SH-SY5Y (cell line): ENCODE measurements around the gene GPR17.
A peak's percentile ranks its signal among the peaks of the same experiment; 100 is the strongest.

Experiments
- GATA2 ChIP-seq: IDR thresholded peaks from 2 replicates; pipeline ENCODE4 v1.6.1; 2011; ENCODE audit warnings: mild to moderate bottlenecking, low read depth, low read length
- GATA3 ChIP-seq: IDR thresholded peaks from 2 replicates; pipeline ENCODE4 v1.6.1; 2011; ENCODE audit warnings: low read depth, mild to moderate bottlenecking, low read length, moderate library complexity

Gene GPR17

DNA sequence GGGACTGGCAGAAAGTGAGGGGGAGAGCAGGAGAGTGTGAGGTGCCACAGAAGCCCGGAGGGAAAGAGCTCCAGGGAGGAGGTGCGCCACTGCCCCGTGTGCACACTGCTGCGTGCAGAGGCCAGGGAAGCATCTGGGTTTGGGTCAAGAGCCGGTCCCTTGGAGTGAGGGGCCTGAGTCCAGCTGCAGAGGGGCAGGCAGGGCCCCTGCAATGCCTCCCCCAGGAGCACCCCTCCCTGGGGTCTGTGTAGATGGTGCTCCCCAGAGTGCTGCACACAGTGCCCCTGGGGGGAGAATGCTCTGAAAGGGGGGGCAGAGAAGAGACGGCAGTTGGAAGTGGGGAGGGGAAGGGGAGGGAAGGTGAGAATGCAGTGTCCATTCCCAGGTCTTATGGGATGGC, 33.0 kb downstream of the GPR17 start:
- TF ChIP-seq GATA3: no peak
- TF ChIP-seq GATA2: no peak

DNA sequence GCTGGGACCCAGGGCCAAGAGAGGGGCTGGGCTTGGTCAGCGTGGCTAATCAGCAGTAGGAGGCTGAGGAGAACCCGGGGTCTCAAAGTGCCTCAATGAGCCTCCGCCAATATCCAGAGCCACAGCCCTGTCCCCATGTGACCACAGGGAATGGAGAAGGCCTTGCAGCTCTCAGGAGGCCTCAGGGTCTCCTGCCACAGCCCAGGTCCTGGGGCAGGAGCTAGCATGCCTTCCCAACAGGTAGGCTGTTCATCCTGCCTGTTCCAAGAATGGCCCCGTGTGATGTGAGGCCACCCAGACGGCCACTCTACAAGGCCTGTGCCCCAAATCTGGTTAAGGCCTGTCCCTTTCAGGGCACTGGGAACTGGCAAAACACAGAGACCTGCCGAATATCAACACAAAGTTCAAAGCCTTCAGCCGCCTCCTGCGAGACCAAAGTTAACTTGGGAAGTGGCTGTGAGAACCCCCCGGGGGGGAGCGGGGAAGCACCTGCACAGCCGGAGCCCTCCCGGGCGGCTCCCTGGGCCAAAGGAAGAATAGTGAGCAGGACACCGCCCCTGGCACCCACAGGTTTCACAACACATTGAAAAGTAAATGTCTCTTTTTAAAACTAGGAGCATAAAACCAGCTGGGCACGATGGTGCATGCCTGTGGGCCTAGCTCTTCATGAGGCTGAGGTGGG, 33.9 kb downstream of the GPR17 start:
- TF ChIP-seq GATA3 (no peak), GATA2 (no peak)

- TF ChIP-seq GATA2: no peak
- no peak for TF ChIP-seq GATA3
Observed at GRCh38 chr2:127680706-127681287, 34.8 kb downstream of the GPR17 start.

GRCh38 chr2:127681288-127681804, 35.4 kb downstream of the GPR17 start:
- TF ChIP-seq GATA2: no peak
- TF ChIP-seq GATA3: no peak

DNA sequence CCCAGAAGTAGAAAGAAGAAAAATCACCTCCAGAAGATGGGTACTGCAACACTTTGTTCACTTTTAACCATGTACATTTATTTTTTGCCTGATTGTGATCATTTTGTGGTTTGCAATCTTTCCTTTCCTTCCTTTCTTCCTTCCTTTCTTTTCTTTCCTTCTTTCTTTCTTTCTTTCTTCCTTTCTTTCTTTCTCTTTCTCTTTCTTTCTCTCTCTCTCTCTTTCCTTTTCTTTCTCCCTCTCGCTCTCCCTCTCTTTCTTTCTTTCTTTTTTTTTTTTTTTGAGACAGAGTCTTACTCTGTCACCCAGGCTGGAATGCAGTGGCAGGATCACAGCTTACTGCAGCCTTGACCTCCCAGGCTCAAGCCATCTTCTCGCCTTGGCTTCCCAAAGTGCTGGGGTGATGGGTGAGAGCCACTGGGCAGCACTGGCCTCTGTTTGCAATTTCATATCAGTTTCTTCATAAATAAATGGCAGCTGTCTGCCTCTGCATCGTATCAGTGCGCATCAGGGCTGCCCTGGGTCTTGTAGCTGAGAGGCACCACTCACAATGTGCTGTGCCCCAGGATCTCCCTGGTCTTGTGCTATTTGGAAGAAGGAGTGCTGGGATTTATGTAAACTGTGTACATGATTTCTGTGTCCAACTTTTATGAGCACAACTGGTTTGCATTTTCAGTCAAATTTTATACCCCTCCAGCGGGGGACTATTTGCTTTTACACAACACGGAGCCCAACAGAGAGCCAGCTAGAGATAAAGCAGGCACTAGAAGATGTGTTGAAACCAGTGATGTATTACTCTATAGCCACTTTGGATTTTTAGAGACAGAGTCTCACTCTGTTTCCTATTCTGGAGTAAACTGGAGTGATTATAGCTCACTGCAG, 36.3 kb downstream of the GPR17 start:
- TF ChIP-seq GATA3 (no peak), GATA2 (peak; percentile 12; the same call in 1 of the 2 replicates)

GRCh38 chr2:127683056-127683455, 37.1 kb downstream of the GPR17 start:
- no peak for TF ChIP-seq GATA2
- TF ChIP-seq GATA3: no peak

DNA sequence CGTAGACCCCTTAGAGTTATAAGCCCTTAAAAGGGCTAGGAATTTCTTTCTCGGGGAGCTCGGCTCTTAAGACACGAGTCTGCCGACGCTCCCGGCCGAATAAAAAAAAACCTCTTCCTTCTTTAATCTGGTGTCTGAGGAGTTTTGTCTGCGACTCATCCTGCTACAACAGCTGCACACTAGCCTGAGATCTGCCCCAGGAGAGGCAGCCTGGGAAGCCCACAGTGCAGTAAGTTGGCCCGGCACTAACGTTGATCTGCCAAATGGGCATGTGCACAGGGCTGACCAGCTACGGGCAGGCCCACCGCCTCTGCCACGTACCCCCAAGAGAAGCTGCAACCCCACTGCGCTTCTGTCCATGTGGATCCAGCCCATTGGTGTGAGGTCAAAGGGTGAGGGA, 37.8 kb downstream of the GPR17 start:
- TF ChIP-seq GATA3: no peak
- no peak for TF ChIP-seq GATA2

DNA sequence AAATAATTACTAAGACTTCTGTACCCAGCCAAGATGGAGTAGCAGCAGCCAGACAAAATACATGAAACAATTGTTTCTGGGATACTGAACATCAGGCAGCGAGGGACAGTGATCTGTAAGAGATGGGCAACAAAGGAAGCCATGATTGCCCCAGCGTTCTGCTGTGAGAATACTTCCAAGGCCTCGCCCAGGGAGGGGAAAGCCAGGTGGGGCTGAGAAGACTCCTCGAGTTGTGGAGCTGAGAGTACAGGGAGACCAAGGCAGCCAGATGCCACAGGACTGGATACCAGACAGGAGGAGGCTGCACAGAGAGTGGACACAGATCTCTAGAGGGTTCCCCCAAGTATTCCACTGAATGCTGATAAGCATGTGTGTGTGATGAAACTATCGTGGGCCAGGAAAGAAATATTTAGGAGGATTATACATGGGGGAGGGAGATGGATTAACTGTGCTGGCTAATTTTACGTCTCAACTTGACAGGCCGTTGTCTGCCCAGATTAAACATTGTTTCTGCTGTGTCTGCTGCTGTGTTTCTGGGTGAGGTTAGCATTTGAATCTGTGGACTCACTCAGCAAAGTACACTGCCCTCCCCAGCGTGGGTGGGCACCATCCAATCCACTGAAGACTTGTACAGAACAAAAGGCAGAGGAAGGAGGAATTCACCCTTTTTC, 39.6 kb downstream of the GPR17 start:
- TF ChIP-seq GATA3 (no peak), GATA2 (no peak)

GRCh38 chr2:127688405-127688804, 42.5 kb downstream of the GPR17 start:
- TF ChIP-seq GATA3 (no peak), GATA2 (no peak)

DNA sequence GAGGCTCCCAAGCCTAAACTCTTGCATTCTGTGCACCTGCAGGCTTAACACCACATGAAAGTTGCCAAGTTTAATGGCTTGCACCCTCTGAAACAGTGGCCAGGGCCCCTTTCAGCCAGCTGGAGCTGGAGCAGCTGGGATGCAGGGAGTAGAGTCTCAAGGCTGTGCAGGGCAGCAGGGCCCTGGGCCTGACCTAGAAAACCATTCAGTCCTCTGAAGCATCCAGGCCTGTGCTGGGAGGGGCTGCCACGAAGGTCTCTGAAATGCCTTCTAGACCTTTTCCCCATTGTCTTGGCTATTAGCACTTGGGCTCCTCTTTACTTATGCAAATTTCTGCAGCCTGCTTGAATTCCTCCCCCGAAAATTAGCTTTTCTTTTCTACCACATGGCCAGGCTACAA, 44.7 kb downstream of the GPR17 start:
- TF ChIP-seq GATA3 (no peak), GATA2 (no peak)

- TF ChIP-seq GATA2 (no peak), GATA3 (no peak)
Observed at GRCh38 chr2:127694986-127695385, 49.0 kb downstream of the GPR17 start.

- TF ChIP-seq GATA2: no peak
- TF ChIP-seq GATA3: no peak
Observed at GRCh38 chr2:127695491-127696472, 49.8 kb downstream of the GPR17 start.
